GM18508 (cell line): ENCODE data around the gene MS4A2.
"Not testable (repeated sequence)": the region's sequence is repeated elsewhere in the genome, so short reads cannot be mapped to it uniquely, and the experiment has no call there.

Source experiments
- ATAC-seq: cut with Tn5 transposase; IDR thresholded peaks from one replicate; pipeline ENCODE4 v1.9.1; 2021; ENCODE audit warnings: moderate number of reproducible peaks; ENCODE audit not compliant: insufficient read depth, unreplicated experiment

Gene MS4A2

DNA sequence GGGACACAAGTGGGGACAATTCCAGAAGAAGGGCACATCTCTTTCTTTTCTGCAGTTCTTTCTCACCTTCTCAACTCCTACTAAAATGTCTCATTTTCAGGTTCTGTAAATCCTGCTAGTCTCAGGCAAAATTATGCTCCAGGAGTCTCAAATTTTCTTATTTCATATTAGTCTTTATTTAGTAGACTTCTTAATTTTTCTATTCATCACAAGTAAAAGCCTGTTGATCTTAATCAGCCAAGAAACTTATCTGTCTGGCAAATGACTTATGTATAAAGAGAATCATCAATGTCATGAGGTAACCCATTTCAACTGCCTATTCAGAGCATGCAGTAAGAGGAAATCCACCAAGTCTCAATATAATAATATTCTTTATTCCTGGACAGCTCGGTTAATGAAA, at the start of gene MS4A2:
Gene MS4A2 (plus strand): TSS at position 301 of the 400 bp plus-strand sequence. CDS start 102 bp downstream, outside the sequence.
- no peak for ATAC-seq

GRCh38 chr11:60040109-60040508, 48.4 kb upstream of the MS4A2 start, which contains the start of gene OOSP2:
TSS of gene OOSP2 (plus strand) at chr11:60040409. CDS start at chr11:60040460, 51 bp downstream.
- no peak for ATAC-seq

GRCh38 chr11:60050422-60050821, 38.0 kb upstream of the MS4A2 start:
- ATAC-seq, result not testable (repeated sequence)

GRCh38 chr11:60050839-60051238, 37.6 kb upstream of the MS4A2 start:
- ATAC-seq, result not testable (repeated sequence)

GRCh38 chr11:60056349-60056969, 32.0 kb upstream of the MS4A2 start, which contains the start of gene MS4A3:
TSS of gene MS4A3 (plus strand) at chr11:60056665. CDS start at chr11:60061161, 4,496 bp downstream.
- ATAC-seq, result no peak

GRCh38 chr11:60059052-60059451, 29.4 kb upstream of the MS4A2 start:
- no peak for ATAC-seq

DNA sequence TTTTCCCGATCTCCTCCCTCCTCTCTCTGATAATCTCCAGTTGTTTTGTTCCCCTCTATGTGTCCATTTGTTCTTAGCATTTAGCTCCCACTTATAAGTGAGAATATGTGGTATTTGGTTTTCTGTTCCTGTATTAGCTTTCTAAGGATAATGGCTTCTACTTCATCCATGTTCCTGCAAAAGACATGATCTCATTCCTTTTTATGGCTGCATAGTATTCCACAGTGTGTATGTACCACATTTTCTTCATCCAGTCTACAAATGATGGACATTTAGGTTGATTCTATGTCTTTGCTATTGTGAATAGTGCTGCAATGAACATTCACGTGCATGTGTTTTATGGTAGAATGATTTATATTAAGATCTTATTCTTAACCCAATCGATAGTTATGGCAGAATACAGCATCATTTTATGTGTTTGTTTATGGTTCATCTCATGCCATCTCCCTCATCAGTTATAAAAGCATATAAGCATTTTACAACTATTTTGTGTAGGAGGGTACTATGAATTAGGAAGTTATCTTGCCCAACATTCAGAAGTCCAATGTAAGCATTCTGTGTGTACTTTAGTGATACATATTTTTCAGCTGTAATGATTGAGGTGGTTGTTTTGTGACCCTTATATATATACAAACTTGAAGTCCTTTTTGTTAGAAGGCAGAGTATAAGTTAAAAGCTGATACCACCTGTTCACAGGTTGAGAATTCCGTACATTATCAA, 28.8 kb upstream of the MS4A2 start:
- ATAC-seq, result no peak

DNA sequence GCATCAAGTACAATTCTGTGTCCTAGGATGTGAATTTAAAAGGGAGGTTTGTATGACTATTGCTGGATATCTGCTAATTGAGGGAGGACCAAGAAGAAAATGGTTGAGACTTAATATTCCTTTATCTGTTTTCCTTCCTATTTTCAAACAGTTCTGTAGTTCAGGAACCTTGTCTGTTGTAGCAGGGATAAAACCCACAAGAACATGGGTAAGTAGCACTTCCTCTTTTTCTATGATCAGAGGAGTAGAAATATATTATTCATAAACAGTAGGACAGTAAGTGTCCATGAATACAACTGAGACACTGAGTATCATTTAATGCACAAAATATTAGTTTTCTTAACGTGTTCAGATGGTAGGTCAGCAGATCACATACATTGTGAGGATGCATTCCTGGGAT, 24.4 kb upstream of the MS4A2 start:
- ATAC-seq, result no peak

GRCh38 chr11:60065801-60066200, 22.7 kb upstream of the MS4A2 start:
- ATAC-seq, result no peak

- no peak for ATAC-seq
Measured at GRCh38 chr11:60069450-60069849, 19.0 kb upstream of the MS4A2 start.

- ATAC-seq, result not testable (repeated sequence)
Measured at GRCh38 chr11:60071644-60072043, 16.8 kb upstream of the MS4A2 start.

DNA sequence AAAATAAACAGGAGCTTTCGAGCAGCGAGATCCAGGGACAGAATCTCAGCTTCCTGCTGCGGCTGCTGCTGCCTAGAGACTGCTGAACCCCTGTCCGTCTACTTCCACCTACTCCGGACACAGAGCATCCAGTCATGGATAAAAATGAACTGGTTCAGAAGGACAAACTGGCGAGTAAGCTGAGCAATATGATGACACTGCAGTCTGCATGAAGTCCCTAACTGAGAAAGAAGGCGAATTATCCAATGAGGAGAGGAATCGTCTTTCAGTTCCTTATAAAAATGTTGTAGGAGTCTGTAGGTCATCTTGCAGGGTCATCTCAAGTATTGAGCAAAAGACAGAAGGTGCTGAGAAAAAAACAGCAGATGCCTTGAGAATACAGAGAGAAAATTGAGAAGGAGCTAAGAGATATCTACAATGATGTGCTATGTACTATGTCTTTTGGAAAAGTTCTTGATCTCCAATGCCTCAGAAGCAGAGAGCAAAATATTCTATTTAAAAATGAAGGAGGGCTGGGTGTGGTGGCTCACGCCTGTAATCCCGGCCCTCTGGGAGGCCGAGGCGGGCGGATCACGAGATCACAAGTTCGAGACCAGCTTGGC, 11.1 kb upstream of the MS4A2 start:
- ATAC-seq, result no peak

GRCh38 chr11:60077981-60078380, 10.5 kb upstream of the MS4A2 start:
- no peak for ATAC-seq

GRCh38 chr11:60078745-60079144, 9.7 kb upstream of the MS4A2 start:
- no peak for ATAC-seq

GRCh38 chr11:60080535-60080934, 7.9 kb upstream of the MS4A2 start:
- ATAC-seq, result no peak

- ATAC-seq, result no peak
Measured at GRCh38 chr11:60084631-60085273, 3.7 kb upstream of the MS4A2 start.

DNA sequence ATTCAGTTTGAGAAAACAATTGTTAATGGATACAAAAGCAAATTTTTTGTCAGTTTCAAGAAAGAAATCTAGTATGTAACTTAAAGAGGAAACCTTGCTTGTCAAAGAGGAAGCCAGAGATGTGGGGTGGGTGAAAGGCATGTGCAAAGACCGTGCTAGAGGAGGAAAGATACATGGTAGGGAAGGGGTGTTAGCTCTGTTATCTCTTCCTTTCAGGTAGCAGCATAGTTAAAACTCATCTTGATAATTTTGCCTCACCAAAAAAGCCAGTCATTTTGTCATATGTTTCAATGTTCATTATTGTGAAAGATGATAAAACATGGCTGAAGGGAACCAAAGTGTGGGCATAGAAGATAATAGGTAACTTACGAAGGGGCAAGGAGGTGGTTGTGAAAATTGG, 2.6 kb upstream of the MS4A2 start:
- ATAC-seq, result no peak

GRCh38 chr11:60087239-60087638, 1.2 kb upstream of the MS4A2 start:
- ATAC-seq, result no peak

DNA sequence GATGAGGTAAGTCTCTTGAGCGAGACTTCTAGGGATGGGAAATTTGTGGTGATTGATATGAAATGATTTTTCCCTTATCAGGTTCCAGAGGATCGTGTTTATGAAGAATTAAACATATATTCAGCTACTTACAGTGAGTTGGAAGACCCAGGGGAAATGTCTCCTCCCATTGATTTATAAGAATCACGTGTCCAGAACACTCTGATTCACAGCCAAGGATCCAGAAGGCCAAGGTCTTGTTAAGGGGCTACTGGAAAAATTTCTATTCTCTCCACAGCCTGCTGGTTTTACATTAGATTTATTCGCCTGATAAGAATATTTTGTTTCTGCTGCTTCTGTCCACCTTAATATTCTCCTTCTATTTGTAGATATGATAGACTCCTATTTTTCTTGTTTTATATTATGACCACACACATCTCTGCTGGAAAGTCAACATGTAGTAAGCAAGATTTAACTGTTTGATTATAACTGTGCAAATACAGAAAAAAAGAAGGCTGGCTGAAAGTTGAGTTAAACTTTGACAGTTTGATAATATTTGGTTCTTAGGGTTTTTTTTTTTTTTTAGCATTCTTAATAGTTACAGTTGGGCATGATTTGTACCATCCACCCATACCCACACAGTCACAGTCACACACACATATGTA, 7.1 kb downstream of the MS4A2 start:
- no peak for ATAC-seq

- no peak for ATAC-seq
Measured at GRCh38 chr11:60097189-60097588, 8.7 kb downstream of the MS4A2 start.
